ENCODE measurements around the gene P2RY6.

Gene P2RY6

DNA sequence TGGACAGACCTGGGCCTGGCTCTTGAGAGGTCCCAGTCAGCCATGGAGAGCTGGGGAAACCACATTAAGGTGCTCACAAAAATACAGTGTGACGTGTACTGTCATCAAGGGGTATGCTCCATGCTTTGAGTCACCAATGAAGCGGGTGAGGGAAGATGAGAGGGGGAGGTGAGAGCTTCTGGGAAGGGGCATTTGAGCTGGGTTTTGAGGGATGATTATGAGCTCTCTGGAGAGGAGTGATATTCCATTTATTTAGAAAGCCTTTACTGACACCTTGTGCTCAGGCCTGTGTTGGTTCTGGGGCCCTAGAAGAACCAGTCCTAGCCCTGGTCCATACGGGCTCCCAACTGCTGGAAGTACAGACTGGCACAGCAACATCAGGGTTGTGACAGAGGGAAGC is 25.6 kb downstream of the P2RY6 start:
- H3K79me2 ChIP-seq (ENCODE audit: insufficient read depth, low read length): no peaks in the 10 kb centered on the region
- no peak overlapping the region for H3K9ac ChIP-seq (ENCODE audit: low read depth, low read length, poor library complexity, severe bottlenecking)
- H3K4me2 ChIP-seq (ENCODE audit: low read depth, low read length, poor library complexity, severe bottlenecking): no peak overlapping the region
- no peak overlapping the region for H3K4me3 ChIP-seq (ENCODE audit: low read length, poor library complexity, severe bottlenecking)
- H4K20me1 ChIP-seq (ENCODE audit: insufficient read depth, low read length, poor library complexity, severe bottlenecking): no peaks in the 10 kb centered on the region
- no peak overlapping the region for H2AFZ ChIP-seq (ENCODE audit: low read length)
- TF ChIP-seq, protein P1, sequence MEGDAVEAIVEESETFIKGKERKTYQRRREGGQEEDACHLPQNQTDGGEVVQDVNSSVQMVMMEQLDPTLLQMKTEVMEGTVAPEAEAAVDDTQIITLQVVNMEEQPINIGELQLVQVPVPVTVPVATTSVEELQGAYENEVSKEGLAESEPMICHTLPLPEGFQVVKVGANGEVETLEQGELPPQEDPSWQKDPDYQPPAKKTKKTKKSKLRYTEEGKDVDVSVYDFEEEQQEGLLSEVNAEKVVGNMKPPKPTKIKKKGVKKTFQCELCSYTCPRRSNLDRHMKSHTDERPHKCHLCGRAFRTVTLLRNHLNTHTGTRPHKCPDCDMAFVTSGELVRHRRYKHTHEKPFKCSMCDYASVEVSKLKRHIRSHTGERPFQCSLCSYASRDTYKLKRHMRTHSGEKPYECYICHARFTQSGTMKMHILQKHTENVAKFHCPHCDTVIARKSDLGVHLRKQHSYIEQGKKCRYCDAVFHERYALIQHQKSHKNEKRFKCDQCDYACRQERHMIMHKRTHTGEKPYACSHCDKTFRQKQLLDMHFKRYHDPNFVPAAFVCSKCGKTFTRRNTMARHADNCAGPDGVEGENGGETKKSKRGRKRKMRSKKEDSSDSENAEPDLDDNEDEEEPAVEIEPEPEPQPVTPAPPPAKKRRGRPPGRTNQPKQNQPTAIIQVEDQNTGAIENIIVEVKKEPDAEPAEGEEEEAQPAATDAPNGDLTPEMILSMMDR (conservative IDR thresholded peaks at IDR 0.05; ENCODE audit: low read length): no peak
- no peak for TF ChIP-seq EZH2phosphoT487 (IDR thresholded peaks at IDR 0.05; ENCODE audit: borderline replicate concordance)
- H3F3A ChIP-seq (ENCODE audit: low read depth): no peaks in the 10 kb centered on the region
- no peaks in the 10 kb centered on the region for H3K36me3 ChIP-seq (ENCODE audit: insufficient read depth, low read length)
- no peaks in the 10 kb centered on the region for H3K9me3 ChIP-seq (ENCODE audit: insufficient read depth, low read depth, low read length)
- H3K27me3 ChIP-seq (ENCODE audit: insufficient read depth, low read length, poor library complexity, severe bottlenecking): no peaks in the 10 kb centered on the region
- no peaks in the 10 kb centered on the region for H3K4me1 ChIP-seq (ENCODE audit: insufficient read depth, low read length, poor library complexity, severe bottlenecking)
- H3K9me2 ChIP-seq (replicated peaks; ENCODE audit: low read depth, low read length): no peaks in the 10 kb centered on the region

DNA sequence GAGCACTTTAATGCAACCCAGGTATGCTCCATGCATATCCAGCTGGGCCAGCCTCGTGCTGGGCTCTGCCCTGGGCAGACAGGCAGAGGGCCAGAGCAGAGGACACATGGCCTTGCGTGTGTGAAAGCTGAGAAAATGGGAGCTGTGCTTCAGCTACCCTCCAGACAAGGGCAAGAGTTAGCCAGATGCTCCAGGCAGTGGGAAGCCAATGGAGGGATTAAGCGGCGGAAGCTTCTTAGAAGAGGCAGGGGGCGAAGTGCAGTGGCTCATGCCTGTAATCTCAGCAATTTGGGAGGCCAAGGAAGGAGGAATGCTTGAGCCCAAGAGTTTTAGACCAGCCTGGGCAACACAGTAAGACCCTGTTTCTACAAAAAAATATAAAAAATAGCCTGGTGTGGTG is 26.1 kb downstream of the P2RY6 start:
- H3K9ac ChIP-seq (ENCODE audit: low read depth, low read length, poor library complexity, severe bottlenecking): no peak overlapping the region
- H3K79me2 ChIP-seq (ENCODE audit: insufficient read depth, low read length): no peaks in the 10 kb centered on the region
- H3K9me2 ChIP-seq (replicated peaks; ENCODE audit: low read depth, low read length): no peaks in the 10 kb centered on the region
- H3K4me1 ChIP-seq (ENCODE audit: insufficient read depth, low read length, poor library complexity, severe bottlenecking): no peaks in the 10 kb centered on the region
- H2AFZ ChIP-seq (ENCODE audit: low read length): no peak overlapping the region
- no peaks in the 10 kb centered on the region for H4K20me1 ChIP-seq (ENCODE audit: insufficient read depth, low read length, poor library complexity, severe bottlenecking)
- TF ChIP-seq, protein P1 (conservative IDR thresholded peaks at IDR 0.05; ENCODE audit: low read length): no peak
- no peak for TF ChIP-seq EZH2phosphoT487 (IDR thresholded peaks at IDR 0.05; ENCODE audit: borderline replicate concordance)
- H3K27me3 ChIP-seq (ENCODE audit: insufficient read depth, low read length, poor library complexity, severe bottlenecking): no peaks in the 10 kb centered on the region
- H3K4me3 ChIP-seq (ENCODE audit: low read length, poor library complexity, severe bottlenecking): no peak overlapping the region
- no peaks in the 10 kb centered on the region for H3K9me3 ChIP-seq (ENCODE audit: insufficient read depth, low read depth, low read length)
- no peak overlapping the region for H3K4me2 ChIP-seq (ENCODE audit: low read depth, low read length, poor library complexity, severe bottlenecking)
- no peaks in the 10 kb centered on the region for H3F3A ChIP-seq (ENCODE audit: low read depth)
- H3K36me3 ChIP-seq (ENCODE audit: insufficient read depth, low read length): no peaks in the 10 kb centered on the region

DNA sequence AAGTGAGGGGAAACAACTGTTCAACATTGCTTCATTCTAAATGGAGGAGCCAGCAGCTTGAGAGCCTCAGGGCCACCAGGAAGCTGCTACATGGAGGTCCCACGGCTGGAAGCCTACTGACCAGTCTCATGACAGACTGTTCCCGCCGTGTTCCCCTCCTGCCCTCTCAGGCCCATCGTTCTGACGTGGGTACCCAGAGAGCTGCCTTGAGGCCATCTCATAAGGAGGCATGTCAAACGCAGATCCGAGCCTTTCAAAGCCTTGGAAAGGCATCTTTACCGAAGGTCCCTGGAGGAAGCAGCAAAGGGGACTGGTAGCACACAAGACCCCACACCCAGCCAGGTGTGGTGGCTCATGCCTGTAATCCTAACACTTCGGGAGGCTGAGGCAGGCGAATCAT is 27.6 kb downstream of the P2RY6 start:
- Histone ChIP-seq H3K4me3 (ENCODE audit: low read length, poor library complexity, severe bottlenecking) (no peak overlapping the region), H4K20me1 (ENCODE audit: insufficient read depth, low read length, poor library complexity, severe bottlenecking) (no peaks in the 10 kb centered on the region), H3K9ac (ENCODE audit: low read depth, low read length, poor library complexity, severe bottlenecking) (no peak overlapping the region), H3K9me3 (ENCODE audit: insufficient read depth, low read depth, low read length) (no peaks in the 10 kb centered on the region), H3K27me3 (ENCODE audit: insufficient read depth, low read length, poor library complexity, severe bottlenecking) (no peaks in the 10 kb centered on the region), H3K79me2 (ENCODE audit: insufficient read depth, low read length) (no peaks in the 10 kb centered on the region), H3K36me3 (ENCODE audit: insufficient read depth, low read length) (no peaks in the 10 kb centered on the region), H3F3A (ENCODE audit: low read depth) (no peaks in the 10 kb centered on the region), H3K9me2 (replicated peaks; ENCODE audit: low read depth, low read length) (no peaks in the 10 kb centered on the region), H3K4me1 (ENCODE audit: insufficient read depth, low read length, poor library complexity, severe bottlenecking) (no peaks in the 10 kb centered on the region), H2AFZ (ENCODE audit: low read length) (no peak overlapping the region), H3K4me2 (ENCODE audit: low read depth, low read length, poor library complexity, severe bottlenecking) (no peak overlapping the region)
- TF ChIP-seq, protein P1 (conservative IDR thresholded peaks at IDR 0.05; ENCODE audit: low read length): no peak
- TF ChIP-seq EZH2phosphoT487 (IDR thresholded peaks at IDR 0.05; ENCODE audit: borderline replicate concordance): no peak
